IMR-90 (cell line): ENCODE data around the gene ITGA6.

Experiments
- BHLHE40 ChIP-seq: fragments of 150-350 bp; IDR thresholded peaks from 2 replicates; pipeline ENCODE4 v1.6.1; 2016; ENCODE audit warnings: mild to moderate bottlenecking, low read depth, low read length
- CEBPB ChIP-seq: IDR thresholded peaks from 2 replicates; pipeline ENCODE4 v1.6.1; 2012; ENCODE audit warnings: low read depth, low read length, improper control_type of control experiment
- CTCF ChIP-seq: conservative IDR thresholded peaks from 2 replicates; pipeline ENCODE4 v1.5.1; 2012; ENCODE audit warnings: mild to moderate bottlenecking, low read depth, low read length, improper control_type of control experiment
- FOS ChIP-seq: fragments of 150-350 bp; IDR thresholded peaks from 2 replicates; pipeline ENCODE4 v1.6.1; 2016; ENCODE audit warnings: low read depth, low read length
- MAFK ChIP-seq: IDR thresholded peaks from 2 replicates; pipeline ENCODE4 v1.6.1; 2012; ENCODE audit warnings: low read depth, low read length, improper control_type of control experiment
- MAZ ChIP-seq: IDR thresholded peaks from 2 replicates; pipeline ENCODE4 v1.6.1; 2012; ENCODE audit warnings: low read depth, mild to moderate bottlenecking, low read length, improper control_type of control experiment, moderate library complexity, borderline replicate concordance
- MXI1 ChIP-seq: IDR thresholded peaks from 2 replicates; pipeline ENCODE4 v1.6.1; 2012; ENCODE audit warnings: low read depth, mild to moderate bottlenecking, low read length, moderate library complexity, borderline replicate concordance
- NFE2L2 ChIP-seq: fragments of 150-350 bp; IDR thresholded peaks from 2 replicates; pipeline ENCODE4 v1.6.1; 2016; ENCODE audit warnings: low read depth, mild to moderate bottlenecking, low read length
- POLR2A ChIP-seq: IDR thresholded peaks from 2 replicates; pipeline ENCODE4 v1.6.1; 2012; ENCODE audit warnings: mild to moderate bottlenecking, low read depth, low read length
- RAD21 ChIP-seq: IDR thresholded peaks from 2 replicates; pipeline ENCODE4 v1.6.1; 2012; ENCODE audit warnings: low read length, improper control_type of control experiment
- RCOR1 ChIP-seq: IDR thresholded peaks from 2 replicates; pipeline ENCODE4 v1.6.1; 2012; ENCODE audit warnings: mild to moderate bottlenecking, low read length, improper control_type of control experiment; ENCODE audit not compliant: insufficient replicate concordance
- RFX5 ChIP-seq: IDR thresholded peaks from 2 replicates; pipeline ENCODE4 v1.8.0; 2012; ENCODE audit warnings: low read depth, mild to moderate bottlenecking, low read length, moderate library complexity
- USF2 ChIP-seq: fragments of 150-350 bp; IDR thresholded peaks from 2 replicates; pipeline ENCODE4 v1.6.1; 2017; ENCODE audit warnings: mild to moderate bottlenecking, antibody characterized with exemption, low read length, low read depth
- TF ChIP-seq, protein P1 (sequence below): fragments of 150-350 bp; IDR thresholded peaks from 2 replicates; pipeline ENCODE4 v1.6.1; 2016; ENCODE audit warnings: low read depth, mild to moderate bottlenecking, low read length, moderate library complexity, borderline replicate concordance

GRCh38 chr2:172397148-172397834 lies 30.1 kb upstream of the ITGA6 start:
- TF ChIP-seq BHLHE40 = no peak
- TF ChIP-seq CTCF = no peak
- TF ChIP-seq MXI1 = no peak
- TF ChIP-seq POLR2A = no peak
- TF ChIP-seq USF2 = no peak
- TF ChIP-seq FOS = no peak
- no peak for TF ChIP-seq RAD21
- TF ChIP-seq RCOR1 = no peak
- no peak for TF ChIP-seq CEBPB
- no peak for TF ChIP-seq MAFK
- TF ChIP-seq, protein P1, sequence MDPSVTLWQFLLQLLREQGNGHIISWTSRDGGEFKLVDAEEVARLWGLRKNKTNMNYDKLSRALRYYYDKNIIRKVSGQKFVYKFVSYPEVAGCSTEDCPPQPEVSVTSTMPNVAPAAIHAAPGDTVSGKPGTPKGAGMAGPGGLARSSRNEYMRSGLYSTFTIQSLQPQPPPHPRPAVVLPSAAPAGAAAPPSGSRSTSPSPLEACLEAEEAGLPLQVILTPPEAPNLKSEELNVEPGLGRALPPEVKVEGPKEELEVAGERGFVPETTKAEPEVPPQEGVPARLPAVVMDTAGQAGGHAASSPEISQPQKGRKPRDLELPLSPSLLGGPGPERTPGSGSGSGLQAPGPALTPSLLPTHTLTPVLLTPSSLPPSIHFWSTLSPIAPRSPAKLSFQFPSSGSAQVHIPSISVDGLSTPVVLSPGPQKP = no peak
- TF ChIP-seq RFX5 = no peak
- TF ChIP-seq NFE2L2 = no peak
- TF ChIP-seq MAZ = no peak
